Fibroblast of skin of left biceps (primary cell): ENCODE measurements around the gene NAP1L4.

ENCODE experiments used
- DNase-seq, 2 experiments: peaks; one replicate each; pipeline ENCODE4 v3.0.0-alpha.2; 2013; ENCODE audit warnings: low read depth in 2 of 2

The NAP1L4 gene, protein sequence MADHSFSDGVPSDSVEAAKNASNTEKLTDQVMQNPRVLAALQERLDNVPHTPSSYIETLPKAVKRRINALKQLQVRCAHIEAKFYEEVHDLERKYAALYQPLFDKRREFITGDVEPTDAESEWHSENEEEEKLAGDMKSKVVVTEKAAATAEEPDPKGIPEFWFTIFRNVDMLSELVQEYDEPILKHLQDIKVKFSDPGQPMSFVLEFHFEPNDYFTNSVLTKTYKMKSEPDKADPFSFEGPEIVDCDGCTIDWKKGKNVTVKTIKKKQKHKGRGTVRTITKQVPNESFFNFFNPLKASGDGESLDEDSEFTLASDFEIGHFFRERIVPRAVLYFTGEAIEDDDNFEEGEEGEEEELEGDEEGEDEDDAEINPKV

DNA sequence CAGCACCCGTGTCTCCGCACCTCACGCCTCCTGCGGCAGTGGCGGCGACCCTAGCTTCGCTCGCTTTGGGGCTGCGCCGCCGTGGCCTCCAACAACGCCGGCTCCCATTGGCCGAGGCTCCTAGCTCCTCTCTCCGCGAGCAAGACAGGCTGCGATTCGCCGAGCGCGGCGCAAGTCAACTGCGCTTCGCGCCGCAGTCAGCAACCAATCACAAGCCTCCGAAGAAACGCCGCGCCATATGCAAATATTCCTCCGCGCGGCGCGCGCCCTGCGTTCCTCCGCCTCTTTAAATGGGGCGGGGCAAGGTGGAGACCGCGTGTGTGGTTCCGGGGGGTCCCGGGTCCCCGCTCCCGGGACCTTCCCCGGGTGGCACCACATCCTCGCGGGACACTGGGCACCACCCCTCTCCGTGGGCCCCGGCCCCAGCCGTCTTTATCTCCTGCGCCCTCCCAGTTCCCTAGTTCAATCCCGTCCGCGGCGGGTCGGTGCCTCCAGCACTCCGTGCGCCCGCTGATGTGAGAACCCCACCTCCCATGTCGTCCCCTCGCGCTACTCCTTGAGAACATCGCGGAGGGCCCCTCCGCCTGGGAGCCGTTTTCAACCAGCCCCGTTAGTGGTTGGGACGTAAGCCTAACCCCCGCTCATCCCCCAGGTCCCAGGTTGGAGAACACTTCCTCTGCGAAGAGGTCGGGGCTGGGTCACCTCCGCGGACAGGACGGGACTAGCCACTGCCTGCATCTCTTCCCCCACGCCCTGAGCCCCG, at the start of gene NAP1L4:
Gene NAP1L4, minus strand, starts transcription at position 96 of the 763 bp plus-strand sequence. CDS start 13,109 bp downstream, outside the sequence.
- DNase-seq = peak; percentile 81 to 82

DNA sequence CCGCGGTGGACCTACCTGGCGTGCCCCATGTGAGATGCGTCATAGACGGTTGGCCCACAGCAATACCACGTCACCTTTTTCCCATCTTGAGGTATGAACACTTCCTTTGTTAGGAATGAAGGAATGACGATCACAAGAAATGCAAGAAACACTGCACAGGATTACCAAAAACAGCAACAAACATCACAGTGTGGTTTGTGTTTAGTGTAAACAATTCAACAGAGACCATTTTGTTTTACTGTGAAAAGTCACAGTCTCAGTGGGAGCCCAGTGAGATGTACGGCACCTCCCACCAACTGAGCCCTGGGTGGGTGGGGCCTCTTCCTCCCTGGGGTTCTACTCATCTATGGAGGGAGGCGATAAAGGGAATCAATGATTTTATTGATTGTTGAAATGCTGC, 48.8 kb upstream of the NAP1L4 start:
- no peak for DNase-seq

DNA sequence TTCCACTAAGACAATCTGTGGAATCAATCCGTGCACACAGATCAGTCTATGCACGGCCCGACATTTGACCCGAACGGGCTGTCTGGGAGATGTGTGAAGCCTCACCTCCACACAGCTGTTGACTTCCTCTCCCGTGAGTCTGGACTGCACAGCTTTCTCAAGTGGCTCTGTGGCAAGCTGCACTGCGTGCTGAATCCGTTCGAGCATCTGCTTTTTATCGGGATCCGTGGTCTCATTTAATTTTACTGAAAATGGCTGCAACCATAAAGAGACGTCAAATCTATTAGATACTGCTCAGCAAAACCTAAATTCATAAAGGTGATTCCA, 45.8 kb upstream of the NAP1L4 start:
- no peak for DNase-seq

DNA sequence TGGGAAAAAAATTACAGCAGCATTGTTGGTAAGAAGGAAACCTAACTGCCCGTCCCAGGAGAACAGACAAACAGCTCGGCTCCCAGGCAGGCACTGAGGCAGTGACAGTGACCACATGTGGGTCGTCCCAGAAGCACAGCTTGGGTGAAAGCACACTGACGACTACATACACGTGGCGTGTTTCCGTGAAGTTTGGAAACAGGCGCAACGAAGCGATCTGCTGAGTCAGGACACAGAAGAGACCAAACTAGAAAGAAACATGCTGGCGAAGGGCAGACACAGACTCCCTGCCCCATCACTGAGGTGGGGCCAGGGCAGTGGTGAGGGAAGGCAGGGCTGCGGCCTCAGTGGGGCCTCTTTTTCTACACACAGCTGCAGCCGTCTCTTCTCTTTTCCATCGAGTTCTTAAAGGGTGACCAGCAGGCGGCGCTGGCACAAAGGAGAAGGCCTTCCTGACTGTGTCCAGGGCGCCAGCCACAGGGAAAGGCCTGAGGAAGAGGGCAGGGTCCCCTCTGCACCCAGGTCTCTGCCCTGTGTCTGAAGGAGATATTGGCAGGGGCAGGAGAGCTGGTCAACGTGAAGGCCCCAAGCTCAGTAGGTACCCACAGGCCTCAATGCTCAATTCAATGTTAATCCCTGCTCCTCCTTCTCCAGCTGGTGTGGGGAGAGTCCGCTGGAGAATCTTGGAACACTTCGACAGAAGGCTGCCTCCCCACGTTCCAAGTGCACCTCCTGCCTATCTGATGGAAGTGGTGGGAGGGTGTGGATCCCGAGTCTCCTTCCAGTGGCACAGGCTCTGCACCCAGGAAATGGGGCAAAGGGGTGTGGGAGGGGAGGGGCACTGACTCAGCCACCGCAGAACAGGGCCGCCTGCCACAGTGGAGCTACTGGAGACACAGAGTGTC, 45.2 kb upstream of the NAP1L4 start:
- peak in 1 of 2 experiments; percentile 37 for DNase-seq

DNA sequence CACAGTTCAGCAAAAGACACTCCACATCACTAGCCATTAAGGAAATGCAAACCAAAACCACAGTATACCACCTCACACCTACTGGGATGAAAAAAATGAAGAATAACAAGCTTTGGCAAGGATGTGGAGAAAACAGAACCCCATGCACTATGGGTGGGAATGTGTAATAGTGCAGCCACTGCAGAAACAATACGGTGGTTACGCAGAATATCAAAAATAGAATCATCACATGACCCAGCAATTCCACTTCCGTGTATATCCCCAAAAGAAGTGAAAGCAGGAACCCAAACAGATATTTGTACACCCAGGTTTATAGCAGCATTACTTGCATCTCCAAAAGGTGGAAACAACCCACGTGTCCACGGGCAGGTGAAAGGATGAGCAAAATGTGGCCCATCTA, 44.3 kb upstream of the NAP1L4 start:
- no peak for DNase-seq

DNA sequence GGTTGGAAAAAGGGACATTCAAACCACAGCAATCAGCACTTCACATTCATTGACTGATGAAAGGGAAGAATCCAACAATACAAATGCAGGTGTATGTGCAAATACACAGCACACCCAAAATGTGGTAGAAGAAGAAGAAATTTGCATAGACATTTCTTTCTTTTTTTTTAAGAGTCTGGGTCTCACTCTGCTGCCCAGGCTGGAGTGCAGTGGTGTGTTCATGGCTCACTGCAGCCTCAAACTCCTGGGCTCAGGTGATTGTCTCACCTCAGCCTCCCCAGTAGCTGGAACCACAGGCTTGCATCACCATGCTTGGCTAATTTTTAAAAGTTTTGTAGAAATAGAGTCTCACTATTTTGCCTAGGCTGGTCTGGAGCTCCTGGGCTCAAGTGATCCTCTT, 43.2 kb upstream of the NAP1L4 start:
- DNase-seq = no peak

DNA sequence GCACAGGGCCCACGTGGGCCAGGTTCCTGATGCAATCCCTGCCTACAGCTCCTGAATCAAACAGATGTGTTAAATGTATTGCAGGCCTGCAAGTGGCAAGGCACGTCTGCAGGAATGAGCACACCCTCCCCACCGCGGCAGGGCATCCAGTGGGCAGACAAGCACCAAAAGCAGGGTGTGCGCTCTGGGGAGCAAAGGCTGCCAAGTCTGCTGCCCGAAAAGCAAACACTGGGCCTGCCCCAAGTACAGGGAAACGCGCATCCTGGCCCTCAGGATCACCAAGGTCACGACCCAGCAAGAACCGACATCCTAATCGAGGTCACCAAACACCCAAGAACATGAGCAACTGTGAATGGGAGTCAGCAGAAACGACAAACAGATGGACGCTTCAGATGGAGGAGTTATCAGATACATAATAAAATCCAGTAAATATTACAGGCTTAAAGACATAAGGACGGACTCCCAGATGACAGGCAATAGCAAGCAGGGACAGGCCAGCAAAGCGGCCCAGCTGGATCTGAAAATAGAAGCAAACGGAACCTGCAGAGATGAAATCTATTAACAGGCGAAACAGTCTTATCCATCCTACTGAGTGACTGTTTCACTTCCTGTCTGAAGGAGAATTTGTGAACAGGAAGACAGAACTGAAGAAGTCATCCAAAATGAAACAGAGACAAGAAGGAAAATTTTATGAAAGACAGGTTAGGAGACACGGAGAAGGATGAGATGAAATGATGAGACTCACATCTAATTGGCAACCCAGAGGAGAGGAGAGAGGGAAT, 38.4 kb upstream of the NAP1L4 start:
- no peak for DNase-seq

DNA sequence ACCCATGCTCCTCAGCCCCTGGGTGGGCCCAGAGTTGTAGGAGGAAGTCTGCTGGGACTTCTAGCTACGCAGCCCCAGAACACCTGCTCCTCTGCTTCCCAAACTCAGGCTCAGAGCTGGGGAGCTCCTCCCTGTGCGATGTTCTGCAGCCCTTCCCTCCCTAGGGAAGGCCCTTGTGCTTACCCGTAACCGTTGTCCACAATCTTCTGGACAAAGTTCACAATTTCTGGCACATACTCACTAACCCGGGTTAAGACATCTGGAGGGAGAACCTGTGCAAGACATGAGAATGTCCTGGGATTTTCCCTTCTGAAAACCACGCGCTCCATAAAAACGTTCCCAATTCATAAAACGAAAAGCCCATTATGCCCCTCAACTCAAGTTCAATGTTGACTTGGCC, 36.7 kb upstream of the NAP1L4 start:
- no peak for DNase-seq

DNA sequence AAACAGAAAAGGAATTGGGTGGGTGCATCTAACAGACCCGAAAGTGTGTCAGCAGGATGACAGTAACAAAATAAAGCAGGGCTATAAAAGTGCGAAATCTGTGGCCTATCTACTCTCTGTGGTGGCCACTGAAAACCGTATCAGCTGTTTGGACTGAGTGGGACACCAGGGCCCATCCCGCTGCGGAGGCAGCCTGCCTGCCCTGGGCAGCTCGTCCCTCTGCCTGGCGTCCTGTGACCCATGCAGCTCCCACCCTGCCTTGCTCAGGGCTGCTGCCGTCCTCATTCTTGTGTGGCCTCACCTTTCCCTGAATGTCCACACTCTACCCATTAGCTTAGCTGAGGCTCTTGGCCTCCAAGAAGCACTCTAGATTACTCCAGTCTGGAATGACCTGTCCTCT, 34.7 kb upstream of the NAP1L4 start:
- DNase-seq = no peak

DNA sequence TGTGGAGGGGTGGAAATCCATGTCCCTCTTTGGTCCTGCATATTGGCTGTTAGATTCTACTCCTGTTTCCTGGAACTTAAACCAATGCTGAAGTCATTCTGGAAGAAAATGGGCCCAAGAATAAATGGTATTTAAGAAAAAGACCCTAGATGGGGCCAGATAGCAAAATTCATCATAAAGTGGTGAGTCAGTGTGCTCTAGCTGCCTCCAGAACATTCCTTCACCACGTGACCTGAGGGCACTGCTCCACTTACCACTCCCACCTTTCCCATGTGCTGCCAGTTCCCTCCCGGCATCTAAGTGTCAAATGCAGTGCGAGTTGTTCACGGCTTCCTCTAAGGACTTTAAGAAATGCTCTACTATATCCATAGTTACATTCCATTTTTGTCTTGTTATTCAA, 30.9 kb upstream of the NAP1L4 start:
- peak; percentile 25 to 32 for DNase-seq

DNA sequence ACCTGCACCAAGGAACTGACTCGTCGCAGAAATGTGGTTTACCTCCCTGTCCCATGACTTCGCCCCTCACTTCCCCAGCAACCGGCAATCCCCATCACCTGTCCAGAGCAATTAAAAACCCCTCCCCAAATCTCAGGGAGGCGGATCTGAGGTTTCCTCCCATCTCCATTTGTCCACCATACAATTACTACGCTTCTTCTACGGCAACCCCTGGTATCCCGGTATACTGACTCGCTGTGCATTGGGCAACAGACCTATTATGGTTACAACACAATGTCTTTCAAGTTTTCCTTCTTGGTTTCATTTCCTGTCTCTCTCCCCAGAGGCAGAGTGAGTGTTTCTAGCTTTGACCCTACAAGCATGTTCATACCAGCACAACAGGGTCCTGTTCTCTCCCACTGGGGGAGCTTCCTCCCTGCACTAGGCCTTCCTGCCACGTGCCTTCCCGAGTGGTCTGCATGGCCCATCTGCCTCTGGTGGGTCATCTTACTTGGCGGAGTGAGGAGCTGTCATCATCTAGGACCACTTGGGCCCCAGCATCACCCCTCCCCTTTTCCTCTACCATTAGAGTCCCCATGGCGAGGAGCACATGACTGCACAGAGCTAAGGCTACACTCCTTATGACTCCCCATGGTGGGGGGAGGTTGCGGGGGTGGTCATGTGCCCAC, 30.3 kb upstream of the NAP1L4 start:
- DNase-seq = peak; percentile 31 to 38

DNA sequence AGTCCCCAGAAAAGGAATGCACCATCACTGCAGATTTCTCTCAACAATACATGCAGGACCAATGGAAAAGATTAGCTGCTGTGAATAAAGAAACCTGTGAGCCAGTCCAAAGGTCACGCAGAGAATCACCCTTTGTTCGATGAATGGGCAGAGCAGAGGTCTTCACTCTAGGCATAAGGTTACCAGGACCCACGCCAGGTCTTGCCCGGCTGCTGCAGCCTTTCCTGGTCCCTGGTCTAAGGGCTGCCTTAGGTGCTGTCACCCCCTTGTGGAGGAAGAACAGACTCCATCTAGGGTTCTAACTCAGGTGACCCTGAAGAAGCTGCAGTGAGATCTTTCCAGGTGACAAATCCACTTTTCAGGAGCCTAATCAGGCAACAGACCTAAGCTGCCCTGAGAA, 29.0 kb upstream of the NAP1L4 start:
- no peak for DNase-seq

DNA sequence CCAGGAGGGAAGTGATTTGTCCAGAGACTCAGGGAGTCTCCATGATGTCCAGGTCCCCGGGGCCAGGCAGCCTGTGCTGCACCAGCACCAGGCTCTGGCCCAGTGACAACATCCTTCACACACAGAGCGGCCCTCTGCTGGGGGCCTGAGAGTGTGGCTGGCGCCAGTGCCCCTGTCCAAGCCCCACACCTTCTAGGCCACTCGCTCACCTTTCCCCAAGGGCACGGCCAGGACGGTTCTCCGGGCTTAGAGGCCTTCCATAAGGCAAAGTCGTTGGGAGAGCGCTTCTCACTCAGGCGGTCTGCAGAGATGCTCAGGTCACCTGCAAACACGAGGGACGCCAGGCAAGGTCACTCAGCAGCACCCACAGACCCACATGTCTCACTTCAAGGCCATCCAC, 27.9 kb upstream of the NAP1L4 start:
- DNase-seq = no peak

DNA sequence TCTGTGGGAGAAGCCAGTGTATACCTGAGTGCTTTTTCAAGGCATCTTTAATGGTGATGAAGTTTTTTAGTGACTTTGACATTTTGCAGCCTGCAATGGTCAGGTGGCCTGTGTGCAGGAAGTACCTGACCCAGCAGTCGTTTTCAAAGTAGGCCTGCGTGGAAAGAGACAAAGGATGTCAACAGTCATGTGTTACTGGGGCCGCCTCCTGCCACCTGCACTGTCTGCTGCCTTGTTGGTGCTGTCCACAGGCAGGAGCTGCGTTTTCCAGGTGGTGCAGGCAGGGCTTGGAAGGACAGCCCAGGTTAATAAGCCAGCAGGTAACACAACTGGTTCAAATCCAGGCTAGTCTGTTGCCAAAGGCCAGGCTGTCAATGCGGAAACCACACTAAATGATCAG, 26.5 kb upstream of the NAP1L4 start:
- DNase-seq = no peak

DNA sequence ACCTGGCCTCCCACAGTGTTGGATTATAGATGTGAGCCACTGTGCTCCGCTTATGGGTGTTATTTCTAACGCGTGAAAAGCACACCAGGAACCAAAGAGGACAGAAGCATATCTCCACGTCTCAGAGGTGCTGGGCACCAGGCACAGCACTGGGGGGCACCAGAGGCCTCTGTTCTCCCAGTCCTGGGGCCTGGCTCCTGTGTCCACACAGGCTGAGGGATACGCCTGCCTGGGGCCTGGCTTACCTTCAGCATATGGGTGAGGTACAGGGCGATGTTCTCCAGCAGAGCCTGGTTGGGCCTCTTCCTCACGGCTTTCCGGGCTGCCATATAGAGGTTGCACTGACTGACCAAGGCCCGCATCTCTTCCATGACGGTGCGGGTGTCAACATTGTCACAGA, 24.7 kb upstream of the NAP1L4 start:
- DNase-seq = no peak

DNA sequence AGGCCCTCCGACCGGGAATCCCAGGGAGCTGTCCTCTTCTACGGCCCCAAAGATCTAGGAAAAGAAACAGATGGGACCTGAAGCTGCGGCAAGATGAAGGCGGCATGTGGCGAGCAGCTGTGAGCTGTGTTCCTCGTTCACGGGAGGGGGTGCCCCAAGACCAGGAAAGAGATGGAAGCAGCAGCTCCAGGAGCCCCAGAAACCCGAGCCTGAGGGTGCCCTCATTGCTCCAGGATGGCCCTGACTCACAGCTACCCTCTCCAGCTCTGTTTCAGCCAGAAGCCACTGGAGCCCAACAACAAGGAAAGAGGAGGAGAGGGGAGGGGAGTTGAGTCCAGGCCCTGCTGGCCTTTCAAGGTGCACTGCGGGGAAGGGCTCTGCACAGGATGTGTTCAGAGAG, 23.7 kb upstream of the NAP1L4 start:
- DNase-seq = no peak

DNA sequence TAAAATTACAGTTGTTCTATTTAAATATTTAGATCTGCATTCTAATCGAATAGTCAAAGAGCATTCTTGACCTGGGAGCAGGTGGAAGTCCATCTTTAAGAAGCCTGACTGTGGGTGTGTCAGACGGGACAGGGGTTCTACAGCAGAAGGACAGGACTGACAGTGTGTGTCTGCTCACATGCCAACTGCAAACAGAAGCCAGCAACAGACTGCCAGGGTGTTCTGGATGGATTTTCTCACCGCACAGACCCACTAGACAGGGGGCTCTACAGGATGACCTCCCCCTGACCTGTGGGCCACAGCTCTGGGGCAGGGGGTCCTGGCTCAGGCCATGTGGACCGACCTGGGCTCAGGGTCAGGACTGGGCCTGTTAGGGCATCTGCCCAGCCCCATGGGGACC, 22.8 kb upstream of the NAP1L4 start:
- no peak for DNase-seq

DNA sequence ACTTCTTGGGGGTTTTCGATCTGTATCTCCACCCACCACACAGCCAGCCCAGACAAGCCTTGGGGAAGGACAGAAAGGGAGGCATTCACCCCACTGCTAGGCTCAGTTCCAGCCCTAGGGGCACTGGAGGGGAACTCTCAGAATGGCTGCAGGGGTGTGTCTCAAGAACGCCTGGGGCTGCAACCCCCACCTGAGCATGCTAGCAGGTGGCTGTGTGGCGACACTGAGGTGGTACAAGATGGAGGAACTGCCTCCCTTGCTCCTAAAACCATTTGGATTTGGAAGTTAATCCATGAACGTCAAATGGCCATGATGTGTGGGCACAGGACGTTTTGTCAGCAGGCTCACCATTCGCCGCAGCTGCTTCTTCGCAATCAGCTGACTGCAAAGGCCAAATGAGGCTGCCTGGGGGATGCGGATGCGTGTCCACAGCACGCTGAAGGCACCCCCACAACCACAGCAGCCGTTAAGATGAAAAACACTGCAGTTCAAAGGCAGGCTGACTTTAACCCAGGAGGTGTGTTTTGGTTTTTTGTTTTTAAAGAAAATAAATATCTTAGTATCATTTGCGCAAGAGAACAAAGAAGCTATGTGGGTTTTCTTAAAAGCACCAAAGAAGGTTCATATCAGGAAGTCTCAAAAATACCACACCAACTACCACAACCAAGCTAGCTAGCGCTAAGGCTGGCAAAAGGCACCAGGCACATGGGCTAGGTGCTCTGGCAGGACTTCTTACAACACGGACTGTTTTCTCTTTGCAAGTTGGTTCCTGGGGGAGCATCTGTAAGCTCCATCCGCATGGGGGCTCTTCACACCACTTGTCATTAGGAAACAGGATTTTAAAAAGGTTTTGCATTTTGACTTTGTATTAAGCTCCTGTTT, 22.2 kb upstream of the NAP1L4 start:
- DNase-seq = no peak

DNA sequence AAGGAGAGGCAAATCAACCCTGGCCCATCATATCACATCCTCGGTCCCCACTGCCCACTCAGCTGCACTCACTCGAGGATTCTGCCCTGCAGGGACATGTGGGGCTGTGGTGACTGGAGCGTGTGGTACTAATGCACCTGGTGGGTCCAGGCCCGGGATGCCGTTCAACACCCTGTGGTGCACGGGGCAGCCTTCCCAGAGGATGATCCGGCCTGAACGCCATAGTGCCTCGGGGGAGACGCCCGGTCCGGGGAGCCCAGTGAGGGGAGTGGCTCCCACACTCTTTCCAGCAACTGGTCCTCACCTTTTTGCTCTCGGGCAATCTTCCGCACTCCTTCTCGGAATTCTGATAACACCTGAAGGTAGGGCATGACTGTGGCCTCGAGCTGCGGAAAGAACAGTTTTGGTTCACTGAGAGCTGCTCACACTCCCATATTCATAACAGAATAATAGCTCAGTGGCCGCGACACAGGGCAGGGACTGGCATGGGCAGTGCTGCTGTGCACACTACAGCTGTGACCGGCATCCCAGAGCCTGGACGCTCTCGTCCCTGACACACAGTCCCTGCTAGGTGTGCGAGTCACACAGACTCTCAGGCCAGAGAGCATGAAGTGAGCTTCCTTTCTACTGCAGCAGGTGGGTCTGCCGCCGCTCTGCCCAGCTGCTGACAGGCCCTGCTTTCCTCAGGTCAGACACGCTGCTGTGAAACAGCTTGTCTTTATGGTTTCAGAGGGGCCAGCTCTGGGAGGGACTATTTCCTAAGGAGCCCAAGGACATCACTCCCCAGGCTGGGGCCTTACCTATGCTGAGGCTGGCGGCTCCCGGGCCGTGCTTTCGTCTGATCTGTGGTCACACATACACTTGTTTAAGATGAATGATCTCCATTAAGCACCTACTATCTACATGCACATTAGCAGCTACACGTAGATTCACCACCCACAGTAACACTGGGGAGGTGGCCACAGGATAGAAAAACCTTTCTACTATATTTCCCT, 20.1 kb upstream of the NAP1L4 start:
- no peak for DNase-seq
